IMR-90 (cell line): ENCODE data around the gene PPM1L. TPM values are rescaled to one million over a fixed set of nuclear protein-coding genes. Genes with fewer than 3 reads are reported as not detected.

Experiments
- ATAC-seq: fragments of 200-7000 bp; cut with Tn5 transposase; 2 replicates; pipeline ENCODE4 v1.9.1; 2020; ENCODE audit warnings: low read depth, mild to moderate bottlenecking, moderate library complexity
- BruUV-seq: library from RNA; stranded (reverse); fragments of 400-500 nt; replicated peaks from 2 replicates; lab custom pipeline; 2021; lab: Mats Ljungman, UMichigan
- CTCF ChIA-PET: fragments of 300-600 bp; formaldehyde crosslinking; extraction: SDS; loops from one replicate; lab custom pipeline; 2021; ENCODE audit warnings: antibody characterized with exemption; lab: Yijun Ruan, JAX
- POLR2A ChIA-PET: fragments of 300-600 bp; sonication (Branson Sonifier 250); formaldehyde crosslinking; loops from one replicate; lab custom pipeline; 2022; ENCODE audit warnings: antibody characterized with exemption; ENCODE audit not compliant: unreplicated experiment; lab: Charles Lee
- DNase-seq: peaks from one replicate; pipeline ENCODE4 v3.0.0; 2013
- H2AFZ ChIP-seq: replicated peaks from 2 replicates; pipeline ENCODE3; 2013; ENCODE audit warnings: low read length, mild to moderate bottlenecking; ENCODE audit not compliant: poor library complexity
- H2AK5ac ChIP-seq: 2 replicates; pipeline ENCODE4 v1.6.1; 2013; ENCODE audit warnings: low read depth, low read length, inconsistent platforms
- H2AK9ac ChIP-seq: replicated peaks from 2 replicates; pipeline ENCODE3; 2013; ENCODE audit warnings: mild to moderate bottlenecking, low read depth, low read length, moderate library complexity; ENCODE audit not compliant: poor library complexity
- H2BK120ac ChIP-seq: 2 replicates; pipeline ENCODE4 v1.6.1; 2013; ENCODE audit warnings: low read depth, low read length, inconsistent platforms
- H2BK15ac ChIP-seq: 3 replicates; pipeline ENCODE4 v1.6.1; 2013; ENCODE audit warnings: low read depth, low read length, inconsistent platforms
- H2BK20ac ChIP-seq: 2 replicates; pipeline ENCODE4 v1.6.1; 2013; ENCODE audit warnings: low read depth, mild to moderate bottlenecking, inconsistent platforms, low read length, moderate library complexity
- H2BK5ac ChIP-seq: 2 replicates; pipeline ENCODE4 v1.6.1; 2013; ENCODE audit warnings: mild to moderate bottlenecking, low read depth, low read length, inconsistent platforms; ENCODE audit not compliant: poor library complexity, severe bottlenecking
- H3K14ac ChIP-seq: replicated peaks from 2 replicates; pipeline ENCODE4 v1.6.1; 2013; ENCODE audit warnings: low read depth, low read length, inconsistent platforms
- H3K18ac ChIP-seq: 2 replicates; pipeline ENCODE4 v1.6.1; 2013; ENCODE audit warnings: low read depth, low read length, control low read depth
- H3K23ac ChIP-seq: 2 replicates; pipeline ENCODE4 v1.6.1; 2013; ENCODE audit warnings: low read depth, low read length, inconsistent platforms
- H3K27ac ChIP-seq: 2 replicates; pipeline ENCODE4 v1.5.1; 2013; ENCODE audit warnings: mild to moderate bottlenecking, control low read depth, low read length; ENCODE audit not compliant: insufficient read depth
- H3K27me3 ChIP-seq: 2 replicates; pipeline ENCODE4 v1.6.1; 2013; ENCODE audit warnings: low read length; ENCODE audit not compliant: control insufficient read depth, insufficient read depth
- H3K36me3 ChIP-seq: 2 replicates; pipeline ENCODE4 v1.6.1; 2013; ENCODE audit warnings: low read length, mixed read lengths; ENCODE audit not compliant: control insufficient read depth, insufficient read depth
- H3K4ac ChIP-seq: 2 replicates; pipeline ENCODE4 v1.6.1; 2013; ENCODE audit warnings: low read depth, low read length, inconsistent platforms
- H3K4me1 ChIP-seq: 2 replicates; pipeline ENCODE4 v1.6.1; 2013; ENCODE audit warnings: low read length, mixed read lengths; ENCODE audit not compliant: control insufficient read depth, insufficient read depth
- H3K4me2 ChIP-seq: 2 replicates; pipeline ENCODE4 v1.6.1; 2013; ENCODE audit warnings: low read depth, mild to moderate bottlenecking, control low read depth, low read length, moderate library complexity
- H3K4me3 ChIP-seq: 2 replicates; pipeline ENCODE4 v1.5.1; 2013; ENCODE audit warnings: low read depth, mild to moderate bottlenecking, control low read depth, low read length, moderate library complexity; ENCODE audit not compliant: insufficient read depth
- H3K56ac ChIP-seq: 2 replicates; pipeline ENCODE4 v1.6.1; 2013; ENCODE audit warnings: low read length, inconsistent platforms; ENCODE audit not compliant: insufficient read depth; ENCODE audit errors: extremely low read depth
- H3K79me1 ChIP-seq, 2 experiments: 2 replicates each; pipeline ENCODE4 v1.6.1; 2013; ENCODE audit warnings: low read length in 2 of 2, inconsistent platforms in 1 of 2, low read depth in 1 of 2
- H3K9ac ChIP-seq: 2 replicates; pipeline ENCODE4 v1.6.1; 2013; ENCODE audit warnings: low read depth, low read length, control low read depth
- H3K9me1 ChIP-seq: 2 replicates; pipeline ENCODE4 v1.6.1; 2013; ENCODE audit warnings: low read length, inconsistent platforms; ENCODE audit not compliant: insufficient read depth
- H3K9me3 ChIP-seq: 2 replicates; pipeline ENCODE4 v1.6.1; 2013; ENCODE audit warnings: low read length; ENCODE audit not compliant: control insufficient read depth, insufficient read depth
- H4K20me1 ChIP-seq: 2 replicates; pipeline ENCODE4 v1.6.1; 2013; ENCODE audit warnings: low read length, inconsistent platforms; ENCODE audit not compliant: insufficient read depth
- H4K5ac ChIP-seq: 2 replicates; pipeline ENCODE4 v1.6.1; 2013; ENCODE audit warnings: mild to moderate bottlenecking, low read depth, low read length, control low read depth
- H4K8ac ChIP-seq, 2 experiments: 2 replicates each; pipeline ENCODE4 v1.6.1; 2013; ENCODE audit warnings: low read depth in 2 of 2, low read length in 2 of 2, control low read depth in 1 of 2, inconsistent platforms in 1 of 2
- H4K91ac ChIP-seq: 2 replicates; pipeline ENCODE4 v1.6.1; 2013; ENCODE audit warnings: low read depth, low read length, inconsistent platforms; ENCODE audit not compliant: insufficient read depth
- MXI1 ChIP-seq: IDR thresholded peaks from 2 replicates; pipeline ENCODE4 v1.6.1; 2012; ENCODE audit warnings: low read depth, mild to moderate bottlenecking, low read length, moderate library complexity, borderline replicate concordance
- RAD21 ChIP-seq: IDR thresholded peaks from 2 replicates; pipeline ENCODE4 v1.6.1; 2012; ENCODE audit warnings: low read length, improper control_type of control experiment
- SMC3 ChIP-seq: fragments of 150-350 bp; IDR thresholded peaks from 2 replicates; pipeline ENCODE4 v1.6.1; 2016; ENCODE audit warnings: low read depth, mild to moderate bottlenecking, antibody characterized with exemption, low read length, moderate library complexity
- WGBS, 2 experiments: methylation state at CpG; one replicate each; pipeline versions ENCODE4 v1.1.5 to v1.1.7; 2013; ENCODE audit warnings: missing lambda C conversion rate in 2 of 2; ENCODE audit not compliant: insufficient read length in 1 of 2; ENCODE audit errors: extremely low coverage in 2 of 2; 5-methylcytosine and 5-hydroxymethylcytosine counted together
- dilution Hi-C: fragments of 300-500 bp; cut with HindIII; formaldehyde crosslinking; loops from one replicate; pipeline ENCODE4 v1.14.3; 2018; ENCODE audit warnings: low sequenced_read_pairs; ENCODE audit not compliant: unreplicated experiment
- in situ Hi-C: fragments of 300-500 bp; cut with MboI; formaldehyde crosslinking; loops from 3 replicates; pipeline ENCODE4 v1.14.3; 2019; ENCODE audit warnings: low sequenced_read_pairs, inconsistent platforms, mixed read lengths
- intact Hi-C: fragments of 100-400 bp; cut with micrococcal nuclease; formaldehyde crosslinking; loops from 2 replicates; pipeline ENCODE4 v1.10.0; 2022
- polyA plus RNA-seq, 3 experiments: library from polyadenylated mRNA; depleted of rRNA; stranded (reverse); fragments of >200 nt; gene quantifications; 2 replicates each; pipeline ENCODE4 v1.2.3, GENCODE V29; 2012; ENCODE audit warnings: low replicate concordance in 1 of 3
- total RNA-seq: library from RNA; depleted of rRNA; stranded (reverse); fragments of >200 nt; gene quantifications from 2 replicates; pipeline ENCODE4 v1.2.3, GENCODE V29; 2012
- TF ChIP-seq, protein P1 (sequence below): conservative IDR thresholded peaks from 2 replicates; pipeline ENCODE4 v1.5.1; 2012; ENCODE audit warnings: mild to moderate bottlenecking, low read depth, low read length, improper control_type of control experiment

PPM1L gene
- total and polyA plus RNA-seq, 2 of the 4 experiments (the other 2 are of a cell fraction) = 0.14 to 0.18 TPM

DNA sequence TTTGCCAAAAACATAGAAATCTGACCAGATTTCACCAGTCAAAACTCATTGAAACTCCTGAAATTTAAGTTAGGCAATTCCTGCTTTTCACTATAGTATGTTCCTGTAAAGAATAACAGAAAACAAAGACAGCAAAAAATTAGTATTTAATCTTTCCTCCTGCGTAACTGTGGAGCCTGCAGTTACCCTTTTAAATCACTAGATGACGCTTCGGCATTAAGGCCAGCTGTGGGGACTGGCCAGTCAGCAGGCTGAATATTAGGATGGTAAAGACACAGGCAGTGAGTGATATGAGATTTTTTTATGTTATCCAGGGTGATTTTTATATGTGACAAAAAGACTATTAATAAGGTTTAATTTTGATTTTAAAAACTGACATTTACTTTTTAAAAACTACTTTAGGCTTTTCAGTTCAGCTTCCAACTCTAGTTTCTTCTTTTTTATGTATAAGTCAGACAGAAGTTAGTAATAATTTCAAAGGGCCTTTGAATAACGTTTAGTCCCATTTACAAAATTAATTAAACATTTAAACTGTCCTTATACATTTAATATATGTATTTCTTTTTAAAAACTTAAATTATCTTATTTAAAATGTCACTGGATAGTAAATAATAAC lies 165.1 kb downstream of the PPM1L start:
- Histone ChIP-seq H3K18ac (no peak overlapping the region), H3K9me3 (no peaks in the 10 kb centered on the region), H3K4ac (no peak overlapping the region), H3K4me3 (no peak overlapping the region), H4K8ac (no peak overlapping the region), H3K23ac (no peak overlapping the region), H3K27ac (no peak overlapping the region), H2AK5ac (no peak overlapping the region), H2BK120ac (no peak overlapping the region), H3K79me1 (no peaks in the 10 kb centered on the region), H3K14ac (no peak overlapping the region), H4K20me1 (no peaks in the 10 kb centered on the region), H2AK9ac (no peak overlapping the region), H2BK15ac (no peak overlapping the region), H3K4me1 (no peaks in the 10 kb centered on the region), H3K4me2 (no peak overlapping the region), H3K9me1 (no peaks in the 10 kb centered on the region), H2BK20ac (no peak overlapping the region), H3K27me3 (no peaks in the 10 kb centered on the region; the same call in none of the 2 replicates), H4K5ac (no peak overlapping the region), H2BK5ac (no peak overlapping the region), H4K91ac (no peak overlapping the region), H3K9ac (no peak overlapping the region), H3K36me3 (no peaks in the 10 kb centered on the region), H3K56ac (no peak overlapping the region), H2AFZ (no peak overlapping the region)
- ChIA-PET CTCF (interaction anchor here (0.6 to 1.5 kb wide), 5 partner anchors 10 to 353 kb away, joined by 3 to 5 read pairs (median 3); no protein-coding TSS in a partner anchor), POLR2A (no interaction called here)
- ATAC-seq (peak; percentile 98), DNase-seq (peak; percentile 39)
- no peak for TF ChIP-seq MXI1
- TF ChIP-seq, protein P1, sequence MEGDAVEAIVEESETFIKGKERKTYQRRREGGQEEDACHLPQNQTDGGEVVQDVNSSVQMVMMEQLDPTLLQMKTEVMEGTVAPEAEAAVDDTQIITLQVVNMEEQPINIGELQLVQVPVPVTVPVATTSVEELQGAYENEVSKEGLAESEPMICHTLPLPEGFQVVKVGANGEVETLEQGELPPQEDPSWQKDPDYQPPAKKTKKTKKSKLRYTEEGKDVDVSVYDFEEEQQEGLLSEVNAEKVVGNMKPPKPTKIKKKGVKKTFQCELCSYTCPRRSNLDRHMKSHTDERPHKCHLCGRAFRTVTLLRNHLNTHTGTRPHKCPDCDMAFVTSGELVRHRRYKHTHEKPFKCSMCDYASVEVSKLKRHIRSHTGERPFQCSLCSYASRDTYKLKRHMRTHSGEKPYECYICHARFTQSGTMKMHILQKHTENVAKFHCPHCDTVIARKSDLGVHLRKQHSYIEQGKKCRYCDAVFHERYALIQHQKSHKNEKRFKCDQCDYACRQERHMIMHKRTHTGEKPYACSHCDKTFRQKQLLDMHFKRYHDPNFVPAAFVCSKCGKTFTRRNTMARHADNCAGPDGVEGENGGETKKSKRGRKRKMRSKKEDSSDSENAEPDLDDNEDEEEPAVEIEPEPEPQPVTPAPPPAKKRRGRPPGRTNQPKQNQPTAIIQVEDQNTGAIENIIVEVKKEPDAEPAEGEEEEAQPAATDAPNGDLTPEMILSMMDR = peak; percentile 83
- peak; percentile 80 for TF ChIP-seq SMC3
- TF ChIP-seq RAD21 = peak; percentile 74
- in situ Hi-C loops (no loop called here), dilution Hi-C loops (no loop called here), intact Hi-C loops (loop anchor here (1.0 to 5.0 kb wide), 3 partner anchors 354 to 503 kb away; no protein-coding TSS in a partner anchor)
- BruUV-seq = no TSS peak
- WGBS, 2 experiments = no CpG with 5 or more reads among the region's 4 CpGs
